ENCODE measurements around the gene TSPAN12. TPM values are rescaled to one million over a fixed set of nuclear protein-coding genes. Genes with fewer than 3 reads are reported as not detected.

The TSPAN12 gene
- total and polyA plus RNA-seq, 2 of the 4 experiments (the other 2 are of a cell fraction) = 0.36 to 0.72 TPM

DNA sequence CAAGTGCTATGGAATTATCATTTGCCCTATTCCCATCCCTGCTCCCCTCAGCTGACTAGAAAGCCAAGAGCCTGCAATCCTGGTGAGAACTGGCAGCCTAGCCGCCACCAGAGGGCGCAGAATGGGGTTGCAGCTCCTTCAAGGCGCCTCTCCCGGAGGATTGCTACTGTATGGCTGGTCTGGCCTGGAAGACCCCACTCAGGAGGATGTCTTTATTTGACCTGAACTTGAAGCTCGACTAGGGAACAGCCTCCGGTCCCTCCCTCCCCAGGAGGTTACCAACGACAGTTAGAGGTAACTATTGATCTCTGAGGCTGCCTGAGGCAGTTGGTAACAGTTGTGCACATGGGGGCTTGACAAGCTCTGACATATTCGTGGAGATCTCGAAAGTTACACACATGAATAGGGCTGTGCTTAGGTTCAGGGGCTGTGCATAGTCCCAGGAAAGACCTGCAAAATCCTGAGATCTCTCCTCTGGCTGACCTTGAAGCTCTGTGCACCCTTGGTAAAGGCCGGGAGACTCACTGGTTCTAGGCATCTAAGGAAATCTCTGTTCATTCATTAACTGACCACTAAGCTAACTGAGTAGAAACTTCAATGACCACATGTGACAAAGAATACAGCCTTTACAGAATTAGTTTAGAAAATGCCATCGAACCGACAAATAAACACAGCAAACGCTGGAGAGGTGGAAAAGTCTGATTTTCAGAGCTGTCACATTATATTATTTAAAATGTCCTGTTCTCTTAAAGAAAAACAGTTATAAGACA lies 65.7 kb downstream of the TSPAN12 start:
- Histone ChIP-seq H4K5ac (ENCODE audit: low read depth, low read length) (no peak overlapping the region), H3K4me2 (ENCODE audit: low read depth, low read length) (no peak overlapping the region), H3K4ac (ENCODE audit: low read depth, low read length) (no peak overlapping the region), H3K14ac (replicated peaks; ENCODE audit: low read depth, low read length) (no peak overlapping the region), H3K23ac (ENCODE audit: low read depth, low read length) (no peak overlapping the region), H3K36me3 (ENCODE audit: control insufficient read depth, insufficient read depth, low read length) (peaks cover 7% of the 10 kb centered on the region; the same call in 1 of the 2 replicates), H2BK5ac (ENCODE audit: low read depth, low read length, poor library complexity, severe bottlenecking) (no peak overlapping the region), H3K9me3 (ENCODE audit: control insufficient read depth, insufficient read depth, low read length) (no peaks in the 10 kb centered on the region), H3K4me3 (ENCODE audit: insufficient read depth, low read depth, low read length) (no peak overlapping the region), H4K20me1 (ENCODE audit: insufficient read depth, low read length) (no peaks in the 10 kb centered on the region), H3K9ac (ENCODE audit: low read depth, low read length) (no peak overlapping the region), H2BK15ac (ENCODE audit: low read depth, low read length) (no peak overlapping the region), H2AK5ac (ENCODE audit: low read depth, low read length) (no peak overlapping the region), H2BK120ac (ENCODE audit: low read depth, low read length) (no peak overlapping the region), H3K27me3 (ENCODE audit: control insufficient read depth, insufficient read depth, low read length) (no peaks in the 10 kb centered on the region), H3K56ac (ENCODE audit: extremely low read depth, insufficient read depth, low read length) (no peak overlapping the region), H3K79me1 (ENCODE audit: low read depth in 1 of 2, low read length in 2 of 2) (no peaks in the 10 kb centered on the region), H3K18ac (ENCODE audit: low read depth, low read length) (no peak overlapping the region), H2BK20ac (ENCODE audit: low read depth, low read length) (no peak overlapping the region; the same call in 1 of the 2 replicates), H2AFZ (replicated peaks; ENCODE audit: low read length, poor library complexity) (peak overlapping the region; percentile 68), H3K9me1 (ENCODE audit: insufficient read depth, low read length) (0 out of 2 replicates have a peak, but pooled peaks cover 5% of the 10 kb centered on the region), H2AK9ac (replicated peaks; ENCODE audit: low read depth, low read length, poor library complexity) (no peak overlapping the region), H3K27ac (ENCODE audit: insufficient read depth, low read length) (no peak overlapping the region), H4K8ac (ENCODE audit: low read depth in 2 of 2, low read length in 2 of 2) (no peak overlapping the region), H3K4me1 (ENCODE audit: control insufficient read depth, insufficient read depth, low read length) (peaks cover 2% of the 10 kb centered on the region; the same call in 1 of the 2 replicates), H4K91ac (ENCODE audit: insufficient read depth, low read depth, low read length) (no peak overlapping the region)
- dilution Hi-C loops (cut with HindIII; ENCODE audit: low sequenced_read_pairs, unreplicated experiment) = no loop called here
- ChIA-PET CTCF (interaction anchor here (0.6 to 2.4 kb wide), 15 partner anchors 8 to 335 kb away, joined by 3 to 14 read pairs (median 3); partner anchors contain the start of gene TSPAN12), POLR2A (ENCODE audit: unreplicated experiment) (no interaction called here)
- TF ChIP-seq SMC3 (IDR thresholded peaks at IDR 0.05; ENCODE audit: low read depth, low read length) = peak; percentile 71
- TF ChIP-seq MAFK (IDR thresholded peaks at IDR 0.05; ENCODE audit: low read depth, low read length) = no peak
- TF ChIP-seq RAD21 (IDR thresholded peaks at IDR 0.05; ENCODE audit: low read length) = peak; percentile 59
- peak; percentile 70 for TF ChIP-seq CTCF (conservative IDR thresholded peaks at IDR 0.05; ENCODE audit: low read depth, low read length)
- in situ Hi-C loops (cut with MboI; ENCODE audit: low sequenced_read_pairs) = no loop called here
- ATAC-seq (ENCODE audit: low read depth) (peak; percentile 96), DNase-seq (peak; percentile 65)
- no TSS peak for BruUV-seq (replicated peaks)
- intact Hi-C loops (cut with micrococcal nuclease) = loop anchor here (1.0 to 5.0 kb wide), 4 partner anchors 65 to 315 kb away; no protein-coding TSS in a partner anchor
- 14% methylated on average over 6 of the region's 13 CpGs; no CpG with 5 or more reads in 1 of the 2 experiments for WGBS, 2 experiments (ENCODE audit: extremely low coverage in 2 of 2, insufficient read length in 1 of 2)
